Left lung (tissue), 10 donors: ENCODE measurements around the gene CD164L2. TPM values are rescaled to one million over a fixed set of nuclear protein-coding genes. Genes with fewer than 3 reads are reported as not detected.

Experiments
- ATAC-seq: fragments of 200-7000 bp; cut with Tn5 transposase; one replicate; pipeline ENCODE4 v1.9.1; 2020; ENCODE audit warnings: moderate library complexity
- DNase-seq, 4 donors: peaks; one replicate each; pipeline ENCODE4 v3.0.0-alpha.2; 2013 to 2020
- H3K27ac ChIP-seq, 2 donors: fragments of 200-600 bp; sonication (generic) in 1 of 2; one replicate each; pipeline versions ENCODE4 v1.5.0 to v1.8.0; 2020 to 2021
- H3K27me3 ChIP-seq, 2 donors: fragments of 200-600 bp; sonication (generic) in 1 of 2; one replicate each; pipeline versions ENCODE4 v1.5.0 to v1.8.0; 2020 to 2021
- H3K36me3 ChIP-seq, 2 donors: fragments of 200-600 bp; sonication (generic) in 1 of 2; one replicate each; pipeline versions ENCODE4 v1.5.0 to v1.8.0; 2020 to 2021
- H3K4me1 ChIP-seq, 2 donors: fragments of 200-600 bp; one replicate each; pipeline ENCODE4 v1.8.0; 2021
- H3K4me3 ChIP-seq, 2 donors: fragments of 200-600 bp; sonication (generic) in 1 of 2; one replicate each; pipeline versions ENCODE4 v1.5.0 to v1.8.0; 2020 to 2021; ENCODE audit warnings: mild to moderate bottlenecking in 1 of 2
- H3K9me3 ChIP-seq, 2 donors: fragments of 200-600 bp; sonication (generic) in 1 of 2; one replicate each; pipeline versions ENCODE4 v1.5.0 to v1.8.0; 2020 to 2021
- CTCF ChIP-seq, 2 donors: fragments of 200-600 bp; sonication (generic) in 1 of 2; IDR thresholded peaks; one replicate each; pipeline versions ENCODE4 v1.5.0 to v1.8.0; 2021; ENCODE audit warnings: antibody characterized with exemption in 2 of 2
- intact Hi-C, 2 donors: fragments of 100-400 bp; cut with DNase I; formaldehyde crosslinking; loops; one replicate each; pipeline versions ENCODE4 v1.11.2 to v1.14.2; 2022
- polyA plus RNA-seq, 6 donors: library from polyadenylated mRNA; unstranded; fragments of 120-200 nt; gene quantifications; one replicate each; pipeline ENCODE4 v1.2.1, GENCODE V29; 2013; ENCODE audit not compliant: insufficient read length in 6 of 6
- total RNA-seq, 2 donors: library from RNA; stranded (reverse); fragmentation: NEBNext Ultra II Directional; extraction: Animal tissue kit (Norgen Biotek cat#: 25700); gene quantifications; one replicate each; pipeline ENCODE4 v1.2.1, GENCODE V29; 2021
- donor health status: DM: no; HTN: yes; CAD: no.
- donor health status: DM: no; HTN: no; CAD: no.

CD164L2 gene
- total and polyA plus RNA-seq, 8 donors: 0.33 to 5.9 (median 1.7) TPM

GRCh38 chr1:27372022-27372807 is 10.9 kb downstream of the CD164L2 start:
- no peaks in the 10 kb centered on the region for H3K27me3 ChIP-seq
- ATAC-seq (no peak), DNase-seq (no peak)
- no peaks in the 10 kb centered on the region for H3K36me3 ChIP-seq
- TF ChIP-seq CTCF (IDR thresholded peaks at IDR 0.05): no peak
- peaks cover 9 to 38% of the 10 kb centered on the region in 2 donors for H3K4me1 ChIP-seq
- intact Hi-C loops: no loop called here
- H3K9me3 ChIP-seq: no peaks in the 10 kb centered on the region
- H3K27ac ChIP-seq: peak overlapping the region in 1 of 2 donors; percentile 73
- H3K4me3 ChIP-seq: peak overlapping the region in 1 of 2 donors; percentile 40

DNA sequence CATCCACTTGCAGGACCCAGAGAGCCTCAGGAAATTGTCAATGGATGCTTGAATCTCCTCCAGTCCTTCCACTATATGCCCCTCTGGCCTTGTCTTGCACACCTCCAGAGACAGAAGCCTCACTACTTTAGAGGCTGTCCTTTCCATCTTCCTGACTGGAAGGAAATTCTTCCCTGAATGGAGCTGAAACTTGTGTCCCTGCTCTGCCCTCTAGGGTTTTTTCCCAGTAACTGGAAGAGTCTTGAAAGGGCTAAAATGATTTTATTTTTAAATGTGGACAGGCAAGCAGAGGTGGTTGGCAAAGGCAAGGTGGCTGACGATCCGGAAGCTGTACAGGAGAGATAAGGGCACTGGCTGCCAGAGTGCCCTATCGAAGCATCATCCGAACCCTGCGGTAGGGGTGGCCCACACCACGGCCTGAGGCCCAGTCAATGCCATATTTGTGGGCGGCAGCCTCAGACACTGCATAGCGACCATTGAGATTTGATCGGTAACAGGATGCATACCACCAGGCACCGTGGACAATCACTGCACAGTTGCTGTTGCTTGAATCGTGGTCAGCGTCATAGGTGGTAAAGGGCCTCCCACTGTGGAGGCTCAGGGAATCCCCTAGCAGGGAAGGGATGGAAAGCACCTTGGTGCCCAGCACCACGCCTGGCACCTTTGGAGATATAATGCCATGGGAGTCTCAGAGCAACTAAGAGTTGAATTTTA is 14.1 kb downstream of the CD164L2 start:
- ATAC-seq (no peak), DNase-seq (no peak)
- peaks cover 0 to 10% of the 10 kb centered on the region in 2 donors for H3K36me3 ChIP-seq
- H3K27me3 ChIP-seq: peaks cover 0 to 7% of the 10 kb centered on the region in 2 donors
- H3K4me3 ChIP-seq: peak overlapping the region in 1 of 2 donors; percentile 40
- peak overlapping the region; percentile 42 to 73 for H3K27ac ChIP-seq
- H3K4me1 ChIP-seq: peaks cover 23 to 54% of the 10 kb centered on the region in 2 donors
- intact Hi-C loops: no loop called here
- H3K9me3 ChIP-seq: no peaks in the 10 kb centered on the region
- TF ChIP-seq CTCF (IDR thresholded peaks at IDR 0.05): no peak

GRCh38 chr1:27367160-27367650 is 15.9 kb downstream of the CD164L2 start:
- intact Hi-C loops: no loop called here
- H3K9me3 ChIP-seq: no peaks in the 10 kb centered on the region
- H3K4me1 ChIP-seq: peaks cover 23 to 57% of the 10 kb centered on the region in 2 donors
- DNase-seq: no peak
- H3K4me3 ChIP-seq: peak overlapping the region; percentile 67 to 74
- TF ChIP-seq CTCF (IDR thresholded peaks at IDR 0.05): no peak
- peak overlapping the region; percentile 91 to 98 for H3K27ac ChIP-seq
- H3K36me3 ChIP-seq: peaks cover 0 to 28% of the 10 kb centered on the region in 2 donors
- ATAC-seq: no peak
- peaks cover 0 to 7% of the 10 kb centered on the region in 2 donors for H3K27me3 ChIP-seq

DNA sequence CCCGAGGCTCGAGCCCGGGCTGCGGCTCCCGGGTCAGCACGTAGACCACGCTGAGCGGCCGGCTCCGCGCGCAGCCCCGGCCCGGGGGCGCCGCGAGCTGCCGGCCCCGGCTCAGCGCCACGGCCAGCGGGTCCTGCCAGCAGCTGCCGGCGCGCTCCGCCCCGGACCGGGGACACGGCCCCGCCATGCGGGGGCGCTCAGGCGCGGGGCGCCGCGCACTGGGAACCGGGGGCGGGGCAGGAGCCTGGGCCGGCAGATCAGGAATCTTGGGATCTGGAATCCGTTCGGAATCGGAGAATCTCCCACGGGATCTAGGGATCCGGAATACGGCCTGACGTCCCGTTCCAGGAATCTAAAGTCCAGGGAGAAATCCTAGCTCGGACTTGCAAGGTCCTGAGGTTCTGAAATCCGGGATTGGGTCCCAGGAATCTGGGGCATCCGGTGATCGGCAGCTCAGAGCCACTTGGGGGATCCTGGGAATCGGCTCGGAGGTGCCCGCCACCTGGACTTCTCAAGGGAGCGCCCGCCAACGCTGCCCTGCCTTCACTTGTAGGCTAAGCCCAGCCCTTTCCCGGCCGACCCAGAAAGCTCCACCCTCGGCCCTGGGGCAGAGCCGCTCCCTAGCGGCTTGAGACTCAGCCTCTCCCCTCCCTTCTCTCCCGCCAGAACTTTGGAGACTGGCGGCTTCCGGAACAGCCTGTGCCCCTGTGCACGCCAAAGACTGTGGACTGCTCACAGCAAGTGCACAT is 16.5 kb downstream of the CD164L2 start, which contains the start of gene MAP3K6:
TSS of gene MAP3K6 (minus strand) at position 551 of the 749 bp plus-strand sequence. CDS start at position 187, 364 bp downstream.
- H3K27me3 ChIP-seq: peaks cover 0 to 7% of the 10 kb centered on the region in 2 donors
- H3K27ac ChIP-seq: peak within 1 kb of the TSS; percentile 91 to 98
- peaks cover 23 to 57% of the 10 kb centered on the region in 2 donors for H3K4me1 ChIP-seq
- H3K4me3 ChIP-seq: peak within 1 kb of the TSS; percentile 67 to 74
- peaks cover 0 to 34% of the 10 kb centered on the region in 2 donors for H3K36me3 ChIP-seq
- DNase-seq (peak in 3 of 4 donors; percentile 82 to 95 (median 90)), ATAC-seq (peak; percentile 77)
- no peaks in the 10 kb centered on the region for H3K9me3 ChIP-seq
- intact Hi-C loops: no loop called here
- TF ChIP-seq CTCF (IDR thresholded peaks at IDR 0.05): peak; percentile 9 to 23
